GM19025 (cell line): ENCODE measurements around the gene C21orf91.
A peak's percentile ranks its signal among the peaks of the same experiment; 100 is the strongest.

Experiments used
- ATAC-seq: cut with Tn5 transposase; IDR thresholded peaks from one replicate; pipeline ENCODE4 v1.9.1; 2021; ENCODE audit warnings: mild to moderate bottlenecking, low read depth, moderate library complexity; ENCODE audit not compliant: unreplicated experiment

C21orf91 gene

DNA sequence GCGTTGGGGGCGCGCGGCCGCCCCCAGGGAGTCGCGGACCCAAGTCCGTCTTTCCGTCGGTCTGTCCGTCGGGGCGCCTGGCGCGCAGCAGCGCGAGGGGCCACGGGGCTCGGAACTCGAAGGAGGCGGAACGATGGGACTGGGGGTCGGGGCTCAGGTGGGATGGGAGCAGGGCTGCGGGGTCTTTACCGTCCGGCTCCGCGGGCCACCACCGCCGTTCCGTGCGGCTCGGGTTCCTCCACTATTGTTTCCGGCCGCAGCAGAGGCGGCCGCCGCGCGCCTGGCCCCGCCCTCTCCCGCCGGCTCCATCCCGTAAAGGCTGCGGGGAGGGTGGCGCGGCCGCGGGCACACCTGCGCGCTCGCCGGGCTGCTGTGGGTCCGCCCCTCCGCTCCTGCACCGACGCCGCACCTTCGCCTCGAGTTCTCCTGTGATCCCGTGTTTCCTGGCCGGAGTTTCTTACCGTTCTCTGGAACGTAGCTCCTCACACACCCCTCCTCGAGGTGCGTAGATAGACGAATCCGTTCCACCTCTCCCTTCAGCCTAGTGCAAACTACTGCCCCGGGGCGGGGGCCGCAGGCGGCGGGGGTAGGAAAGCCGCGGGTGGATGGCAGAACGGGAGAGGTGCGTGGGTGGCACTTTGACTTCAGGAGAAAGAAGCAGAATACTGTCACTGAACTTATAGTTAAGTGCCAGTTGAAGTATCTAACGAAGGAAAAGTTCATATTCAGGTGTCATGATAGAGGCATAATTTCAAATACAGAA is at the start of gene C21orf91:
C21orf91 (minus strand) TSS at position 243 of the 763 bp plus-strand sequence. CDS start 1,038 bp downstream, outside the sequence.
- ATAC-seq = peak; percentile 86

- no peak for ATAC-seq
These were observed 47.4 kb upstream of the C21orf91 start for GRCh38 chr21:17866590-17866989.

GRCh38 chr21:17859661-17860060 is 40.5 kb upstream of the C21orf91 start:
- no peak for ATAC-seq

DNA sequence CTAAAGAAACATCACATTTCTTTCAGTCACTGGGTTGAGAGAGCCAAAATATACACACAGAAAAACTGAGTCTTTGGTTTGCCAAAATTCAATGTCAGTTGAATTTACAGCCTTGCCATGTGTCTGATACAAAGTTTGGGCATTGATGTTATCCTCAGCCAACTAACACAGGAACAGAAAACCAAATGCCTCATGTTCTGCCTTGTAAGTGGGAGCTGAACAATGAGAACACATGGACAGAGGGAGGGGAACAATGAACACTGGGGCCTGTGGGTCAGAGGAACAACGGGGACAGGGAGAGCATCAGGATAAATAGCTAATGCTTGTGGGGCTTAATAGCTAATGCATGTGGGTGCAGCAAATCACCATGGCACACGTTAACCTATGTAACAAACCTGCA is 39.6 kb upstream of the C21orf91 start:
- ATAC-seq = no peak

- no peak for ATAC-seq
These were observed 35.6 kb upstream of the C21orf91 start for GRCh38 chr21:17854745-17855144.

DNA sequence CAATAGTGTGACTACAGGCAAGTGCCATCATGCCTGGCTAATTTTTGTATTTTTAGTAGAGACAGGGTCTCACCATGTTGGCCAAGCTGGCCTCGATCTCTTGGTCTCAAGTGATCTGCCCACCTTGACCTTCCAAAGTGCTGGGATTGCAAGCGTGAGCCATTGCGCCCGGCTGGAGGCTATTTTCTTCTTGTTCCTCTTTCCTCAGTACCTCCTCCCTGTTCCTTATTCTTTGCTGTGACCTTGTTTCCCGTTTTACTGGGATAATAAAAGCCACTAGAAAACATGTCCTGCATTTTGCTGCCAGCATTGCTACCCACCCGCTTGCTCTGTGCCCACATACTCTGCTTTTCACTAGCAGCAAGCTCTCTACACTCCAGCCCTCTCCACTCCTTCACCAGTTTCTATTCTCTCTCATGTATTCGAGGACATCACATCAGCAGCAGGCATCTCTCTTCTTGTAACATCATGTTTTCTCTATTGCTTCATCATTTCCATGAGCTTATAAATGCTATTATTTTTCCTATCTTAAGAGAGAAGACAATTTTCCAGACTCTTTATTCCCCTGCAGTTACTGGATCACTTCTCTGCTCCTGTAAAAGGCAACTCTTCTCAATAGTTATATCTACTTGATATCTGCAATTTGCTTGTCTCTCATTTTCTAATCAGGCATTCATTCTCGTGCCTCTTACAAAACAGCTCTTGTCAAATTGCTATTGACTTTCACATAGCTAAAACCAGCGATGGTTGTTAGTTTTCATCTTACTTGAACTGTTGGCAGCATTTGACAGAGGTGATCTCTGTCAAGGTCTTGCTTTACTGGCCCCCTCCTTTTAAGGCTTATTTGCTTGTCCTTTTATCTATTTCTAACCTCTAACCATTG is 34.5 kb upstream of the C21orf91 start:
- ATAC-seq = no peak

DNA sequence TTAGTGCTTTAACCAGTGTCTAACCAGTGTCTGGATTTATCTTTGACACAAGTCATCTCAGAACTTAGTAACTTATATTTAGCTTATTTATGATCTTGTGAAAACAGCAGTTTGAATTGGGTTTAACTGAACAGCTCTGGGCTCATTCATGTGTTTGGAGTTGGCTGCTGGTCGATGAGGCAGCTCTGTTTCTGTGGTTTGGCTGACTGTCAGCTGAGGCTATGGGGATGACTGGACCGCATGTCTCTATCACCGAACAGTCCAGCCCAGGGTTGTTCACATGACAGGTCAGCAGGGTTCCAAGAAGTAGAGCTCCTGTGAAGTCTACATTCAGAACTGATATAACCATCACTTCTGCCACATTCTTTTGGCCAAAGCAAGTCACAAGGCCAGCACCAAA is 29.1 kb upstream of the C21orf91 start:
- ATAC-seq = peak; percentile 98

DNA sequence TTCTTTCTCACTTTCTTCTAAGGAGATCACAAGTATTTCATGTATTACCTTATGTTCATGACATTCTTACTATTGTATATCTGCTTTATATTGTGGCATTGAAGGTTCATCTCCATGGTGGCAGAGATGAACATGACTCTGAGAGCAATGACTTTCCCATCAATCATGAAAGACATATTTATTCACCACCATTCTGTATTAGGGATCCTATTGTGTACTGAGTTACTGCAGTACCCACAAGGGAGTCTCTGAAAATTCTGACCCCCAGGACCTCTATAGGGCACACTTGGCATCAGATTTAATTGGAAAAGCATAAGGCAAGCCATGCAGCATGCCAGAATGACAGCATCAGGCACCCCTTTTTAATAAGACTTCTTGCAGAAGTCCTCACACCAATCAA is 21.9 kb upstream of the C21orf91 start:
- no peak for ATAC-seq

- no peak for ATAC-seq
These were observed 15.6 kb upstream of the C21orf91 start for GRCh38 chr21:17834639-17835354.

DNA sequence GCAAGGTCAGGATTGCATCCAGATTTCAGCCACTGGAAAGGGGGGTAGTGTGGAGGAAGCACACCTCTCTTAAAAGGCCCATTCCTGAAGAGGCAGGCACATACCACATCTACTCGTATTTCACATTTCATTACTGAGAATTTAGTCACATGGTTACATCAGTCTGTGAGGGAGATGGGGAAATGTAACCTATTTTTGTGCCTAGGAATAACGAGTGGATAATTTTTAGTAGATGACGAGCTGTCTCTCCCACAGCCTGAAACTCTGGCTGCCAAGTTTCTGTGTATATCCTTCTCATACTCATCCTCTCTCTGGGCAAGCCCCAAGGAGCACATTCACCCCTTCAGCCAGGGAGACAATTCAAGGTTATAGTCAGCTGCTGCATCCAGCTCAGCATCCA is 10.3 kb upstream of the C21orf91 start:
- ATAC-seq = no peak

GRCh38 chr21:17828223-17828622 is 9.1 kb upstream of the C21orf91 start:
- no peak for ATAC-seq

GRCh38 chr21:17823846-17824245 is 4.7 kb upstream of the C21orf91 start:
- no peak for ATAC-seq

DNA sequence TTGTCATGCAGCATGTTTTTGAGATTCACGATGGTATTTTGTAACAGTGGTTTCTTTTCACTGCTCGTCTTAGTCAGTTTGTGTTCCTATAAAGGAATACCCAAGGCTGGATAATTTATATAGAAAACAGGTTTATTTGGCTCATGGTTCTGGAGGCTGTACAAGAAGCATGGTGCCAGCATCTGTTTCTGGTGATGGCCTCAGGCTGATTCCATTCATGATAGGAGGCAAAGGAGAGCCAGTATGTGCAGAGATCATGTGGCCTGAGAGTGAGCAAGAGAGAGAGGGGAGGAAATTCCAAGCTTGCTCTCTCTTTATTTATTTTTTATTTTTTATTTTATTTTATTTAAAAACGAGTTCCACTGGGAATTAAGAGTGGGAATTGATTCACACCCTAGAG is 2.0 kb upstream of the C21orf91 start:
- no peak for ATAC-seq

GRCh38 chr21:17819877-17820229 is 697 bp upstream of the C21orf91 start:
- peak; percentile 39 for ATAC-seq

DNA sequence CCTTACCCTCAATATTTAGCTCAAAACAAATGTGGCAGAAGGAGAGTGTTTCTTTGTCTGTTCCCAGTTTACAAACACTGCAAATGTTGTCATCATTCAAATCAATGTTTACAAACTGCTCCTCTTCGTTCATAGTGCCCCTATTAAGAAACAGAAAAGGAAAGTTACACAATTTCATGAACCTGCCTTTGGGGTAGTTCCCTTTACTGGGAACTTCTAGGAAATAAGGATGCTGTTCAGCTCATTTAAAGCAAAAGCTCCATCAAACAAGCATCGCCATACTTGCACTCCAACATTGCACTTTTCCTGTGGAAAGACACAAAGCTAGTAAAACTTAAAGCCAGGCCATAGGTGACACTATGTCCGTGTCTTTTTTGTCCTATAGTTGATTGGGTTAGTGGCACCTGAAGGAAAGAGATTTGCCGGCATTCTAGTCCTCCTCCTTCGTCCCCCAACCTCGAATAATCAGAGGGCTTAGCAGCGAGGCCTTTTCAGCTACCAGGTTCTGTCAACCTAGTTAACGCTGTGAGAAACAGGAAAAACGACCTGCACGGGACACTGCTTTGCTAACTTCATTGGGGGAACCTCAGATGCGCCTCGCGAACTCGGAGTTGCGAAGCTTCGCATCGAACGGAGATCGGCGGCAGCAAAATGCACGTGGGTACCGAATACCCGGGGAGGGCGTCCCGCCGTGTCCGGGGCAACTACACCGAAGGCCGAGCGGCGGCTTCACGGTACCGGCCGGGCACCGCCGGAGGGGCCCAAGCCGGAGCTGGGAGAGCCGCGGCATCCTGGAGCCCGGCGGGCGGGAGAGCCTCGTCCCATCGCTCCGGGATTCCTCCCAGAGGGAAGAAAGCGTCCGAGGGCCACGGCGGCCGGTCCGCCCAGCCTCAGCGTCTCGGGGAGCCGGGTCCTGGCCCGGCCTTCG is 706 bp downstream of the C21orf91 start:
- peak; percentile 7 for ATAC-seq

GRCh38 chr21:17813353-17813752 is 5.8 kb downstream of the C21orf91 start:
- ATAC-seq = no peak

GRCh38 chr21:17805966-17806365 is 13.2 kb downstream of the C21orf91 start:
- no peak for ATAC-seq

- ATAC-seq = no peak
These were observed 15.6 kb downstream of the C21orf91 start for GRCh38 chr21:17803536-17803935.

- ATAC-seq = no peak
These were observed 16.6 kb downstream of the C21orf91 start for GRCh38 chr21:17802572-17802971.
